GM19240 (cell line): ENCODE data around the gene MYO5C.

Experiments
- DNase-seq: peaks from one replicate; pipeline ENCODE4 v3.0.0; 2011; ENCODE audit warnings: low spot score; ENCODE audit not compliant: insufficient read length

MYO5C gene

DNA sequence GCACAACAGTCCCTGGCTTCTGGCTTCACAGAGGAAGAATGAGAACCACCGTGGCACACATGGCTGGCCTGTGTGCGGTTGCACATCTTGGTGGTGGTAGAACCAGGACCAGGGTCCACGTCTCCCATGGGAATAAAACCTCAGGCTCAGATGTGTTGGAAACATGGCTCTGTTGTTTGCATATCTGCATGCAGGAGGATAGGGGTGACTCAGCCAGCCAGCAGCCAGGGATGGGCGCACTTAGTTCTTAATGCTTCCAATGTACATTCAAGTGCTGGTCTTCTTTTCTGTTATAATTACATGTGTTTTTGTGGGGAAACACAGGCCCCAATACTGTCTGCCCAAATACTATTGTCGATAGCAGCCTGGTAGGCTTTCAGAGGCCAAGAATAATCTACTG is 147.2 kb downstream of the MYO5C start:
- DNase-seq = no peak

GRCh38 chr15:52146776-52147175 is 148.8 kb downstream of the MYO5C start:
- DNase-seq = no peak

- no peak for DNase-seq
Observed at GRCh38 chr15:52146261-52146660, 149.3 kb downstream of the MYO5C start.

DNA sequence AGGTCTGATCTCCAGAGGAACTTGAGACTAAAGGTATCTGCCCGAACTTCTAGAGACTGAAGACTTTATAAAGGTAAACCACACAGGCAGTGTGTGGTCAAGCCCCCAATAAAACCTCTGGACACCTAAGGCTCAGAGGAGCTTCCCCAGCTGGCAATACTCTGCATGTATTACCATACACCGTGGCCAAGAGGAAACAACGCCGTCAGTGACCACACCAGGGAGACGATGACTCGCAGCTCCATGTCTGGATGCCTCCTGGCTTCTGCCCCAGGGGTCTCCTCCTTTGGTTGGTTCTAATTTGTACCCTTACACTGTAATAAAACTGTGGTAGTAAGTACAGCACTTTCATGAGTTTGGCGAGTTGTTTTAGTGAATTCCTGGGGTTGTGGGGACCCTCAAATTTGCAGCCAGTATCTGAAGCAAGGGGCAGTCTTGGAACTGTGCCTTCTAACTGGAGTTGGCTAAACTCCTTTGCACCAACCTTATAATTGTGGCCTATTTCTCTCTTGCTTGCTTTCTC is 150.9 kb downstream of the MYO5C start:
- DNase-seq = no peak

DNA sequence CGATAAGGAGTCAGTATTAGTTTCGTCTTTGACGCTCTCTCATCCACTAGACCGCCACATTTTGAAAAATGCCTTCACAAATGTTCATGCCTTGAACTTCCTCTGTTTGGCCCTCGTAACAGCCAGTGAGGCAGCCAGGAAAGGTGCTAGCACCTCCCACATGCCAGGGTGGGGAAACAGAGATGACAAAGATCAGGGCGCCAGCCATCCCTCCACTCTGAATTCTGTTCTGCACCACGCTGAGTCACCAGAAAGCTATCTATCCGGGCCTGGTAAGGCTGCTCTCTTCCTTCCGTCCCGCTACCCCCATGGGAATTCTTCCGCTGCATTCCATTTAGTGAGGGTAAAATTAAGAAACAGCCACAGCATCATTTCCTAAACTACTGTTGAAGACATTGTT is 151.7 kb downstream of the MYO5C start:
- DNase-seq = no peak
